IMR-90 (cell line): ENCODE results near the gene STEAP3. TPM values are rescaled to one million over a fixed set of nuclear protein-coding genes. Genes with fewer than 3 reads are reported as not detected.

Experiments used
- ATAC-seq: fragments of 200-7000 bp; cut with Tn5 transposase; 2 replicates; pipeline ENCODE4 v1.9.1; 2020; ENCODE audit warnings: low read depth, mild to moderate bottlenecking, moderate library complexity
- BruUV-seq: library from RNA; stranded (reverse); fragments of 400-500 nt; replicated peaks from 2 replicates; lab custom pipeline; 2021; lab: Mats Ljungman, UMichigan
- CTCF ChIA-PET: fragments of 300-600 bp; formaldehyde crosslinking; extraction: SDS; loops from one replicate; lab custom pipeline; 2021; ENCODE audit warnings: antibody characterized with exemption; lab: Yijun Ruan, JAX
- POLR2A ChIA-PET: fragments of 300-600 bp; sonication (Branson Sonifier 250); formaldehyde crosslinking; loops from one replicate; lab custom pipeline; 2022; ENCODE audit warnings: antibody characterized with exemption; ENCODE audit not compliant: unreplicated experiment; lab: Charles Lee
- DNase-seq: peaks from one replicate; pipeline ENCODE4 v3.0.0; 2013
- H2AFZ ChIP-seq: replicated peaks from 2 replicates; pipeline ENCODE3; 2013; ENCODE audit warnings: low read length, mild to moderate bottlenecking; ENCODE audit not compliant: poor library complexity
- H2AK5ac ChIP-seq: 2 replicates; pipeline ENCODE4 v1.6.1; 2013; ENCODE audit warnings: low read depth, low read length, inconsistent platforms
- H2AK9ac ChIP-seq: replicated peaks from 2 replicates; pipeline ENCODE3; 2013; ENCODE audit warnings: mild to moderate bottlenecking, low read depth, low read length, moderate library complexity; ENCODE audit not compliant: poor library complexity
- H2BK120ac ChIP-seq: 2 replicates; pipeline ENCODE4 v1.6.1; 2013; ENCODE audit warnings: low read depth, low read length, inconsistent platforms
- H2BK15ac ChIP-seq: 3 replicates; pipeline ENCODE4 v1.6.1; 2013; ENCODE audit warnings: low read depth, low read length, inconsistent platforms
- H2BK20ac ChIP-seq: 2 replicates; pipeline ENCODE4 v1.6.1; 2013; ENCODE audit warnings: low read depth, mild to moderate bottlenecking, inconsistent platforms, low read length, moderate library complexity
- H2BK5ac ChIP-seq: 2 replicates; pipeline ENCODE4 v1.6.1; 2013; ENCODE audit warnings: mild to moderate bottlenecking, low read depth, low read length, inconsistent platforms; ENCODE audit not compliant: poor library complexity, severe bottlenecking
- H3K14ac ChIP-seq: replicated peaks from 2 replicates; pipeline ENCODE4 v1.6.1; 2013; ENCODE audit warnings: low read depth, low read length, inconsistent platforms
- H3K18ac ChIP-seq: 2 replicates; pipeline ENCODE4 v1.6.1; 2013; ENCODE audit warnings: low read depth, low read length, control low read depth
- H3K23ac ChIP-seq: 2 replicates; pipeline ENCODE4 v1.6.1; 2013; ENCODE audit warnings: low read depth, low read length, inconsistent platforms
- H3K27ac ChIP-seq: 2 replicates; pipeline ENCODE4 v1.5.1; 2013; ENCODE audit warnings: mild to moderate bottlenecking, control low read depth, low read length; ENCODE audit not compliant: insufficient read depth
- H3K27me3 ChIP-seq: 2 replicates; pipeline ENCODE4 v1.6.1; 2013; ENCODE audit warnings: low read length; ENCODE audit not compliant: control insufficient read depth, insufficient read depth
- H3K36me3 ChIP-seq: 2 replicates; pipeline ENCODE4 v1.6.1; 2013; ENCODE audit warnings: low read length, mixed read lengths; ENCODE audit not compliant: control insufficient read depth, insufficient read depth
- H3K4ac ChIP-seq: 2 replicates; pipeline ENCODE4 v1.6.1; 2013; ENCODE audit warnings: low read depth, low read length, inconsistent platforms
- H3K4me1 ChIP-seq: 2 replicates; pipeline ENCODE4 v1.6.1; 2013; ENCODE audit warnings: low read length, mixed read lengths; ENCODE audit not compliant: control insufficient read depth, insufficient read depth
- H3K4me2 ChIP-seq: 2 replicates; pipeline ENCODE4 v1.6.1; 2013; ENCODE audit warnings: low read depth, mild to moderate bottlenecking, control low read depth, low read length, moderate library complexity
- H3K4me3 ChIP-seq: 2 replicates; pipeline ENCODE4 v1.5.1; 2013; ENCODE audit warnings: low read depth, mild to moderate bottlenecking, control low read depth, low read length, moderate library complexity; ENCODE audit not compliant: insufficient read depth
- H3K56ac ChIP-seq: 2 replicates; pipeline ENCODE4 v1.6.1; 2013; ENCODE audit warnings: low read length, inconsistent platforms; ENCODE audit not compliant: insufficient read depth; ENCODE audit errors: extremely low read depth
- H3K79me1 ChIP-seq, 2 experiments: 2 replicates each; pipeline ENCODE4 v1.6.1; 2013; ENCODE audit warnings: low read length in 2 of 2, inconsistent platforms in 1 of 2, low read depth in 1 of 2
- H3K9ac ChIP-seq: 2 replicates; pipeline ENCODE4 v1.6.1; 2013; ENCODE audit warnings: low read depth, low read length, control low read depth
- H3K9me1 ChIP-seq: 2 replicates; pipeline ENCODE4 v1.6.1; 2013; ENCODE audit warnings: low read length, inconsistent platforms; ENCODE audit not compliant: insufficient read depth
- H3K9me3 ChIP-seq: 2 replicates; pipeline ENCODE4 v1.6.1; 2013; ENCODE audit warnings: low read length; ENCODE audit not compliant: control insufficient read depth, insufficient read depth
- H4K20me1 ChIP-seq: 2 replicates; pipeline ENCODE4 v1.6.1; 2013; ENCODE audit warnings: low read length, inconsistent platforms; ENCODE audit not compliant: insufficient read depth
- H4K5ac ChIP-seq: 2 replicates; pipeline ENCODE4 v1.6.1; 2013; ENCODE audit warnings: mild to moderate bottlenecking, low read depth, low read length, control low read depth
- H4K8ac ChIP-seq, 2 experiments: 2 replicates each; pipeline ENCODE4 v1.6.1; 2013; ENCODE audit warnings: low read depth in 2 of 2, low read length in 2 of 2, control low read depth in 1 of 2, inconsistent platforms in 1 of 2
- H4K91ac ChIP-seq: 2 replicates; pipeline ENCODE4 v1.6.1; 2013; ENCODE audit warnings: low read depth, low read length, inconsistent platforms; ENCODE audit not compliant: insufficient read depth
- CEBPB ChIP-seq: IDR thresholded peaks from 2 replicates; pipeline ENCODE4 v1.6.1; 2012; ENCODE audit warnings: low read depth, low read length, improper control_type of control experiment
- RFX5 ChIP-seq: IDR thresholded peaks from 2 replicates; pipeline ENCODE4 v1.8.0; 2012; ENCODE audit warnings: low read depth, mild to moderate bottlenecking, low read length, moderate library complexity
- WGBS, 2 experiments: methylation state at CpG; one replicate each; pipeline versions ENCODE4 v1.1.5 to v1.1.7; 2013; ENCODE audit warnings: missing lambda C conversion rate in 2 of 2; ENCODE audit not compliant: insufficient read length in 1 of 2; ENCODE audit errors: extremely low coverage in 2 of 2; 5-methylcytosine and 5-hydroxymethylcytosine counted together
- dilution Hi-C: fragments of 300-500 bp; cut with HindIII; formaldehyde crosslinking; loops from one replicate; pipeline ENCODE4 v1.14.3; 2018; ENCODE audit warnings: low sequenced_read_pairs; ENCODE audit not compliant: unreplicated experiment
- in situ Hi-C: fragments of 300-500 bp; cut with MboI; formaldehyde crosslinking; loops from 3 replicates; pipeline ENCODE4 v1.14.3; 2019; ENCODE audit warnings: low sequenced_read_pairs, inconsistent platforms, mixed read lengths
- intact Hi-C: fragments of 100-400 bp; cut with micrococcal nuclease; formaldehyde crosslinking; loops from 2 replicates; pipeline ENCODE4 v1.10.0; 2022
- polyA plus RNA-seq, 3 experiments: library from polyadenylated mRNA; depleted of rRNA; stranded (reverse); fragments of >200 nt; gene quantifications; 2 replicates each; pipeline ENCODE4 v1.2.3, GENCODE V29; 2012; ENCODE audit warnings: low replicate concordance in 1 of 3
- total RNA-seq: library from RNA; depleted of rRNA; stranded (reverse); fragments of >200 nt; gene quantifications from 2 replicates; pipeline ENCODE4 v1.2.3, GENCODE V29; 2012

STEAP3 gene
- total and polyA plus RNA-seq, 2 of the 4 experiments (the other 2 are of a cell fraction), result 19.4 to 43.9 TPM

- H3K27ac ChIP-seq, result no peak overlapping the region
- no peak overlapping the region for H2BK5ac ChIP-seq
- H4K91ac ChIP-seq, result no peak overlapping the region
- no peak overlapping the region for H3K14ac ChIP-seq
- dilution Hi-C loops, result no loop called here
- CTCF ChIA-PET, result no interaction called here
- H3K4ac ChIP-seq, result no peak overlapping the region
- no peak overlapping the region for H2AK5ac ChIP-seq
- no peak overlapping the region for H2AFZ ChIP-seq
- no peak overlapping the region for H2BK20ac ChIP-seq
- no CpG with 5 or more reads among the region's 5 CpGs for WGBS, 2 experiments
- no TSS peak for BruUV-seq
- H3K56ac ChIP-seq, result no peak overlapping the region
- H3K4me3 ChIP-seq, result no peak overlapping the region
- no peak overlapping the region for H4K5ac ChIP-seq
- peaks cover 10% of the 10 kb centered on the region for H3K27me3 ChIP-seq
- H3K79me1 ChIP-seq, result no peaks in the 10 kb centered on the region
- intact Hi-C loops, result no loop called here
- no peak overlapping the region for H2BK120ac ChIP-seq
- no peaks in the 10 kb centered on the region for H3K36me3 ChIP-seq
- H3K4me2 ChIP-seq, result no peak overlapping the region
- no peak overlapping the region for H2BK15ac ChIP-seq
- DNase-seq (no peak), ATAC-seq (no peak)
- TF ChIP-seq RFX5, result no peak
- 0 out of 2 replicates have a peak, but pooled peaks have one; percentile 6 for TF ChIP-seq CEBPB
- H4K8ac ChIP-seq, result no peak overlapping the region
- no peaks in the 10 kb centered on the region for H4K20me1 ChIP-seq
- H3K9me1 ChIP-seq, result no peaks in the 10 kb centered on the region
- no peaks in the 10 kb centered on the region for H3K9me3 ChIP-seq
- in situ Hi-C loops, result no loop called here
- H3K9ac ChIP-seq, result no peak overlapping the region
- H3K4me1 ChIP-seq, result peaks cover 18% of the 10 kb centered on the region
- POLR2A ChIA-PET, result no interaction called here
- no peak overlapping the region for H3K23ac ChIP-seq
- H3K18ac ChIP-seq, result no peak overlapping the region
- H2AK9ac ChIP-seq, result no peak overlapping the region
Measured at GRCh38 chr2:119195001-119195400, 28.6 kb upstream of the STEAP3 start.
